H1 (cell line): ENCODE data around the gene ANKS1A. TPM values are rescaled to one million over a fixed set of nuclear protein-coding genes. Genes with fewer than 3 reads are reported as not detected.

Experiments
- CTCF ChIA-PET: fragments of 300-600 bp; sonication (Branson Sonifier 250); formaldehyde crosslinking; loops from one replicate; lab custom pipeline; 2021; ENCODE audit not compliant: partially characterized antibody; lab: Charles Lee
- POLR2A ChIA-PET: fragments of 300-600 bp; sonication (Branson Sonifier 250); formaldehyde crosslinking; loops from one replicate; lab custom pipeline; 2021; ENCODE audit warnings: inconsistent platforms; ENCODE audit not compliant: partially characterized antibody; lab: Charles Lee
- DNase-seq, 2 experiments: peaks; one replicate each; pipeline versions ENCODE4 v3.0.0 to v3.0.0-alpha.2; 2010 to 2022; ENCODE audit warnings: low spot score in 2 of 2, low read depth in 1 of 2, mixed read lengths in 1 of 2
- FAIRE-seq: peaks from 2 replicates; lab custom pipeline; 2011; peaks lifted over from hg19 to GRCh38; lab: Jason Lieb, UNC
- H2AFZ ChIP-seq: 2 replicates; pipeline ENCODE4 v1.8.1; 2012; ENCODE audit warnings: low read length, inconsistent platforms
- H2AK5ac ChIP-seq: 2 replicates; pipeline ENCODE4 v1.6.1; 2013; ENCODE audit warnings: low read depth, low read length
- H2BK120ac ChIP-seq: replicated peaks from 2 replicates; pipeline ENCODE3; 2013; ENCODE audit warnings: low read depth, low read length, inconsistent platforms
- H2BK12ac ChIP-seq: 2 replicates; pipeline ENCODE4 v1.6.1; 2013; ENCODE audit warnings: low read depth, low read length
- H2BK15ac ChIP-seq: 2 replicates; pipeline ENCODE4 v1.6.1; 2013; ENCODE audit warnings: low read length
- H2BK20ac ChIP-seq: 2 replicates; pipeline ENCODE4 v1.6.1; 2013; ENCODE audit warnings: low read length
- H2BK5ac ChIP-seq: 2 replicates; pipeline ENCODE4 v1.6.1; 2013; ENCODE audit warnings: low read depth, low read length
- H3K14ac ChIP-seq: 2 replicates; pipeline ENCODE4 v1.6.1; 2013; ENCODE audit warnings: inconsistent platforms; ENCODE audit not compliant: insufficient read length
- H3K18ac ChIP-seq: 2 replicates; pipeline ENCODE4 v1.6.1; 2013; ENCODE audit warnings: low read length; ENCODE audit errors: extremely low read depth
- H3K23ac ChIP-seq: 2 replicates; pipeline ENCODE4 v1.6.1; 2013; ENCODE audit warnings: inconsistent platforms; ENCODE audit not compliant: insufficient read length
- H3K23me2 ChIP-seq: 2 replicates; pipeline ENCODE4 v1.6.1; 2013; ENCODE audit warnings: low read depth, low read length
- H3K27ac ChIP-seq: 2 replicates; pipeline ENCODE4 v1.6.1; 2011; ENCODE audit warnings: low read depth, low read length, inconsistent platforms
- H3K27me3 ChIP-seq, 4 experiments: replicated peaks in 1 of 4; 1 replicate in 1 of 4; 2 replicates in 3 of 4; pipeline versions ENCODE4 v1.6.1 to v1.8.1; 2011 to 2013; ENCODE audit warnings: low read length in 3 of 4, mild to moderate bottlenecking in 3 of 4, inconsistent platforms in 2 of 4, mixed read lengths in 2 of 4, moderate library complexity in 1 of 4; ENCODE audit not compliant: control insufficient read depth in 3 of 4, insufficient read depth in 3 of 4; ENCODE audit errors: extremely low read depth in 1 of 4
- H3K36me3 ChIP-seq, 4 experiments: 2 replicates each; pipeline versions ENCODE4 v1.6.1 to v1.8.1; 2011 to 2013; ENCODE audit warnings: mild to moderate bottlenecking in 4 of 4, low read length in 3 of 4, moderate library complexity in 2 of 4, control low read depth in 1 of 4, inconsistent platforms in 1 of 4; ENCODE audit not compliant: insufficient read depth in 4 of 4, control insufficient read depth in 2 of 4
- H3K4ac ChIP-seq: replicated peaks from 2 replicates; pipeline ENCODE3; 2013; ENCODE audit warnings: low read length, low read depth, mixed read lengths, inconsistent platforms; ENCODE audit not compliant: insufficient read length
- H3K4me1 ChIP-seq, 4 experiments: replicated peaks in 1 of 4; 1 replicate in 1 of 4; 2 replicates in 3 of 4; pipeline versions ENCODE4 v1.6.1 to v1.8.1; 2011 to 2013; ENCODE audit warnings: low read length in 3 of 4, inconsistent platforms in 2 of 4, mixed read lengths in 1 of 4; ENCODE audit not compliant: insufficient read depth in 4 of 4, control insufficient read depth in 3 of 4
- H3K4me2 ChIP-seq, 2 experiments: 2 replicates each; pipeline versions ENCODE4 v1.6.1 to v1.8.1; 2011 to 2013; ENCODE audit warnings: low read depth in 2 of 2, low read length in 2 of 2, control low read depth in 1 of 2, inconsistent platforms in 1 of 2, mild to moderate bottlenecking in 1 of 2; ENCODE audit not compliant: insufficient read depth in 1 of 2
- H3K4me3 ChIP-seq, 4 experiments: fragments of 200-600, 300-600 bp in 1 of 4; sonication (generic), shearing (Covaris generic), sonication (Bioruptor Twin) in 1 of 4; 2 replicates each; pipeline versions ENCODE4 v1.5.1 to v1.8.1; 2011 to 2016; ENCODE audit warnings: low read length in 4 of 4, low read depth in 3 of 4, control low read depth in 2 of 4, inconsistent platforms in 2 of 4, mild to moderate bottlenecking in 2 of 4, mixed read lengths in 1 of 4, moderate library complexity in 1 of 4; ENCODE audit not compliant: insufficient read depth in 2 of 4; ENCODE audit errors: extremely low read depth in 1 of 4
- H3K56ac ChIP-seq: replicated peaks from 2 replicates; pipeline ENCODE3; 2013; ENCODE audit warnings: low read depth, mild to moderate bottlenecking, mixed read lengths, low read length, inconsistent platforms; ENCODE audit not compliant: insufficient read length
- H3K79me1 ChIP-seq: 2 replicates; pipeline ENCODE4 v1.6.1; 2013; ENCODE audit warnings: low read depth, low read length, control low read depth
- H3K79me2 ChIP-seq, 2 experiments: 2 replicates each; pipeline versions ENCODE4 v1.6.1 to v1.8.1; 2012 to 2013; ENCODE audit warnings: low read length in 2 of 2, mild to moderate bottlenecking in 2 of 2, inconsistent platforms in 1 of 2; ENCODE audit not compliant: insufficient read depth in 2 of 2, control insufficient read depth in 1 of 2
- H3K9ac ChIP-seq, 4 experiments: replicated peaks in 1 of 4; 1 replicate in 1 of 4; 2 replicates in 3 of 4; pipeline versions ENCODE4 v1.6.1 to v1.8.1; 2011 to 2013; ENCODE audit warnings: low read depth in 3 of 4, low read length in 3 of 4, control low read depth in 2 of 4, mild to moderate bottlenecking in 2 of 4, moderate library complexity in 2 of 4, inconsistent platforms in 1 of 4; ENCODE audit errors: extremely low read depth in 1 of 4
- H3K9me3 ChIP-seq, 2 experiments: 2 replicates each; pipeline versions ENCODE4 v1.6.1 to v1.8.1; 2012 to 2013; ENCODE audit warnings: mild to moderate bottlenecking in 2 of 2, moderate library complexity in 2 of 2, control low read depth in 1 of 2, inconsistent platforms in 1 of 2, low read depth in 1 of 2, low read length in 1 of 2, mixed read lengths in 1 of 2; ENCODE audit not compliant: insufficient read depth in 2 of 2
- H4K20me1 ChIP-seq, 2 experiments: replicated peaks in 1 of 2; 2 replicates each; pipeline versions ENCODE3 to v1.8.1; 2011 to 2013; ENCODE audit warnings: inconsistent platforms in 2 of 2, low read length in 2 of 2, mild to moderate bottlenecking in 1 of 2; ENCODE audit not compliant: insufficient read depth in 2 of 2, control insufficient read depth in 1 of 2
- H4K5ac ChIP-seq: 2 replicates; pipeline ENCODE4 v1.6.1; 2013; ENCODE audit warnings: low read length, low read depth, mixed read lengths, inconsistent platforms; ENCODE audit not compliant: insufficient read length
- H4K8ac ChIP-seq: 2 replicates; pipeline ENCODE4 v1.8.0; 2013; ENCODE audit warnings: mild to moderate bottlenecking, moderate library complexity, low read length, inconsistent platforms; ENCODE audit not compliant: insufficient read depth; ENCODE audit errors: extremely low read depth
- H4K91ac ChIP-seq: replicated peaks from 2 replicates; pipeline ENCODE3; 2013; ENCODE audit warnings: low read length, mixed read lengths, inconsistent platforms; ENCODE audit not compliant: insufficient read length
- CEBPB ChIP-seq: IDR thresholded peaks from 2 replicates; pipeline ENCODE4 v1.6.1; 2012; ENCODE audit warnings: low read depth, low read length
- EZH2 ChIP-seq: fragments of 200-600 bp; sonication (generic); IDR thresholded peaks from 2 replicates; pipeline ENCODE4 v1.7.1; 2012; ENCODE audit warnings: low read depth, mild to moderate bottlenecking, moderate library complexity, low read length, inconsistent platforms; ENCODE audit not compliant: severe bottlenecking
- whole genome bisulfite sequencing, 2 experiments: shearing (Covaris generic) in 1 of 2; methylation state at CpG; one replicate each; pipeline versions ENCODE4 v1.1.6 to v1.1.7; 2013 to 2015; ENCODE audit warnings: low lambda C conversion rate in 2 of 2, mixed read lengths in 2 of 2, inconsistent platforms in 1 of 2, low coverage in 1 of 2, missing lambda C conversion rate in 1 of 2; ENCODE audit not compliant: insufficient replicate concordance in 2 of 2, insufficient coverage in 1 of 2, insufficient read length in 1 of 2; ENCODE audit errors: extremely low coverage in 1 of 2, missing lambda C conversion rate in 1 of 2; 5-methylcytosine and 5-hydroxymethylcytosine counted together
- polyA plus RNA-seq, 7 experiments: library from polyadenylated mRNA; depleted of rRNA in 3 of 7; stranded (reverse) in 5 of 7; unstranded in 2 of 7; fragments of >200 nt in 5 of 7; fragments of 200-250 nt in 2 of 7; gene quantifications; 1 replicate in 5 of 7; 2 replicates in 1 of 7; 4 replicates in 1 of 7; pipeline versions ENCODE4 v1.2.1 to v1.2.3, GENCODE V29; 2011 to 2013; ENCODE audit warnings: missing spikeins in 2 of 7, mixed read lengths in 2 of 7
- total RNA-seq: library from RNA; stranded (reverse); fragmentation: NEBNext Ultra II Directional; extraction: Animal tissue kit (Norgen Biotek cat#: 25700); gene quantifications from 2 replicates; pipeline ENCODE4 v1.2.1, GENCODE V29; 2021

ANKS1A gene
- total and polyA plus RNA-seq, 2 of the 8 experiments (the other 6 are each of a cell fraction or from before 2014, with no cell fraction given), result 9.8 to 30.9 TPM

GRCh38 chr6:35094183-35094582 lies 205.1 kb downstream of the ANKS1A start:
- Histone ChIP-seq H4K20me1 (no peaks in the 10 kb centered on the region), H2BK20ac (no peak overlapping the region), H4K91ac (no peak overlapping the region), H3K4me2 (no peak overlapping the region), H3K27me3 (no peaks in the 10 kb centered on the region), H2AFZ (no peak overlapping the region), H3K27ac (no peak overlapping the region), H3K56ac (no peak overlapping the region), H3K4ac (no peak overlapping the region), H3K4me1 (peaks cover 0 to 8% (median 3%) of the 10 kb centered on the region in 4 experiments; a peak in 4 of 7 replicates), H3K14ac (no peak overlapping the region), H3K79me1 (no peaks in the 10 kb centered on the region), H3K4me3 (no peak overlapping the region), H3K79me2 (no peaks in the 10 kb centered on the region), H4K5ac (no peak overlapping the region), H3K23ac (no peak overlapping the region), H2AK5ac (no peak overlapping the region), H3K23me2 (no peaks in the 10 kb centered on the region), H4K8ac (no peak overlapping the region), H3K9ac (no peak overlapping the region), H3K36me3 (no peaks in the 10 kb centered on the region), H2BK15ac (no peak overlapping the region), H2BK5ac (no peak overlapping the region), H3K18ac (no peak overlapping the region), H2BK12ac (no peak overlapping the region), H2BK120ac (no peak overlapping the region), H3K9me3 (no peaks in the 10 kb centered on the region)
- FAIRE-seq (no peak), DNase-seq (no peak)
- ChIA-PET CTCF (interaction anchor here (0.8 to 3.1 kb wide), 3 partner anchors 13 to 147 kb away, joined by 3 to 9 read pairs (median 5); no protein-coding TSS in a partner anchor), POLR2A (interaction anchor here (0.5 to 1.2 kb wide), 2 partner anchors 45 to 179 kb away, joined by 3 to 4 read pairs; no protein-coding TSS in a partner anchor)
- TF ChIP-seq CEBPB (peak; percentile 90), EZH2 (no peak)
- WGBS, 2 experiments, result 85% methylated on average over 3 of the region's 4 CpGs; no CpG with 5 or more reads in 1 of the 2 experiments
